RWPE1 (cell line): Measurements from ENCODE around the gene CREM.

Experiments
- CTCF ChIA-PET: fragments of 350-600 bp; sonication (Branson Sonifier 250); formaldehyde crosslinking; extraction: SDS; loops from one replicate; lab custom pipeline; 2021; lab: Yijun Ruan, JAX
- POLR2A ChIA-PET: fragments of 400-600 bp; formaldehyde crosslinking; extraction: SDS; loops from one replicate; lab custom pipeline; 2020; ENCODE audit warnings: antibody characterized with exemption; ENCODE audit not compliant: low non-redundant PET; lab: Yijun Ruan, JAX
- DNase-seq: peaks from one replicate; pipeline ENCODE4 v3.0.0; 2012; ENCODE audit warnings: low spot score
- H3K27ac ChIP-seq: fragments of 450-650 bp; 2 replicates; pipeline ENCODE4 v1.5.1; 2017
- CTCF ChIP-seq: fragments of 450-650 bp; conservative IDR thresholded peaks from 2 replicates; pipeline ENCODE4 v1.5.1; 2017; ENCODE audit warnings: low read depth, mild to moderate bottlenecking

The CREM gene

GRCh38 chr10:35165136-35165535, 38.5 kb downstream of the CREM start:
- ChIA-PET CTCF (no interaction called here), POLR2A (no interaction called here)
- no peak for TF ChIP-seq CTCF

GRCh38 chr10:35165811-35166210, 39.2 kb downstream of the CREM start:
- ChIA-PET POLR2A (no interaction called here), CTCF (no interaction called here)
- no peak for DNase-seq
- no peak for TF ChIP-seq CTCF
- no peak overlapping the region for H3K27ac ChIP-seq

More at GRCh38 chr10:35165136-35165535, 38.5 kb downstream of the CREM start:
- no peak for DNase-seq
- H3K27ac ChIP-seq = no peak overlapping the region

- no peak for TF ChIP-seq CTCF
- H3K27ac ChIP-seq = no peak overlapping the region
- ChIA-PET POLR2A (no interaction called here), CTCF (interaction anchor here (0.5 to 0.6 kb wide), 2 partner anchors 9 to 466 kb away, joined by 3 to 7 read pairs; no protein-coding TSS in a partner anchor)
- no peak for DNase-seq
Observed at GRCh38 chr10:35166607-35167006, 40.0 kb downstream of the CREM start.

GRCh38 chr10:35167342-35167741, 40.7 kb downstream of the CREM start:
- POLR2A ChIA-PET = no interaction called here
- DNase-seq = no peak
- no peak for TF ChIP-seq CTCF
- CTCF ChIA-PET = no interaction called here
- no peak overlapping the region for H3K27ac ChIP-seq

- CTCF ChIA-PET = interaction anchor here (0.5 to 0.8 kb wide), 2 partner anchors 10 to 178 kb away, joined by 4 to 5 read pairs; no protein-coding TSS in a partner anchor
- H3K27ac ChIP-seq = no peak overlapping the region
- POLR2A ChIA-PET = no interaction called here
- TF ChIP-seq CTCF = no peak
- DNase-seq = no peak
Observed at GRCh38 chr10:35172146-35172545, 45.5 kb downstream of the CREM start.

GRCh38 chr10:35172574-35172973, 45.9 kb downstream of the CREM start:
- TF ChIP-seq CTCF = no peak
- DNase-seq = no peak
- POLR2A ChIA-PET = no interaction called here
- CTCF ChIA-PET = interaction anchor here (0.5 to 0.8 kb wide), 2 partner anchors 10 to 178 kb away, joined by 4 to 5 read pairs; no protein-coding TSS in a partner anchor
- H3K27ac ChIP-seq = no peak overlapping the region
